HCT116 (cell line): ENCODE data around the gene FTSJ1. TPM values are rescaled to one million over a fixed set of nuclear protein-coding genes. Genes with fewer than 3 reads are reported as not detected.

Source experiments
- ATAC-seq: fragments of 200-7000 bp; cut with Tn5 transposase; 2 replicates; pipeline ENCODE4 v1.9.1; 2020; ENCODE audit warnings: mild to moderate bottlenecking, moderate library complexity
- BruUV-seq: library from RNA; stranded (reverse); fragments of 400-500 nt; replicated peaks from 2 replicates; lab custom pipeline; 2021; lab: Mats Ljungman, UMichigan
- CTCF ChIA-PET: fragments of 300-600 bp; sonication (Branson Sonifier 250); formaldehyde crosslinking; loops from one replicate; lab custom pipeline; 2021; ENCODE audit warnings: antibody characterized with exemption; lab: Charles Lee
- POLR2A ChIA-PET: fragments of 300-600, 350-600 bp; sonication (Branson Sonifier 250); formaldehyde crosslinking; loops from one replicate; lab custom pipeline; 2021; ENCODE audit warnings: antibody characterized with exemption; lab: Charles Lee
- RAD21 ChIA-PET, 2 experiments: fragments of 300-600 bp; sonication (Branson Sonifier 250); formaldehyde crosslinking; loops; one replicate each; lab custom pipeline; 2023; ENCODE audit warnings: low total read pairs in 2 of 2; ENCODE audit not compliant: uncharacterized antibody in 2 of 2, unreplicated experiment in 2 of 2, low non-redundant PET in 1 of 2; lab: Charles Lee
- DNase-seq: peaks from one replicate; pipeline ENCODE4 v3.0.0-alpha.2; 2010; ENCODE audit warnings: low read depth, low spot score
- H2AFZ ChIP-seq: fragments of 200-600 bp; shearing (Covaris generic), sonication (generic); 2 replicates; pipeline ENCODE4 v1.6.1; 2017; ENCODE audit warnings: low read depth, mixed run types, mixed read lengths, antibody characterized with exemption, low read length; ENCODE audit not compliant: poor library complexity, severe bottlenecking
- H3K27ac ChIP-seq: 2 replicates; pipeline ENCODE4 v1.5.1; 2012; ENCODE audit warnings: low read depth, low read length
- H3K27me3 ChIP-seq: fragments of 200-600 bp; sonication (generic); 2 replicates; pipeline ENCODE4 v1.6.1; 2016; ENCODE audit warnings: mixed run types, low read length, mixed read lengths; ENCODE audit not compliant: insufficient read depth
- H3K36me3 ChIP-seq, 2 experiments: fragments of 200-500 bp in 1 of 2; fragments of 200-600 bp in 1 of 2; sonication (Bioruptor generic) in 1 of 2; sonication (generic) in 1 of 2; 2 replicates each; pipeline versions ENCODE4 v1.5.1 to v1.6.1; 2014 to 2016; ENCODE audit warnings: low read length in 2 of 2, inconsistent platforms in 1 of 2, mixed read lengths in 1 of 2, mixed run types in 1 of 2; ENCODE audit not compliant: insufficient read depth in 2 of 2, control insufficient read depth in 1 of 2
- H3K4me1 ChIP-seq, 2 experiments: fragments of 200-600 bp in 1 of 2; sonication (generic) in 1 of 2; 2 replicates each; pipeline versions ENCODE4 v1.5.1 to v1.6.1; 2012 to 2017; ENCODE audit warnings: low read length in 2 of 2, inconsistent platforms in 1 of 2, mild to moderate bottlenecking in 1 of 2, mixed read lengths in 1 of 2, mixed run types in 1 of 2, moderate library complexity in 1 of 2; ENCODE audit not compliant: insufficient read depth in 2 of 2, control insufficient read depth in 1 of 2
- H3K4me2 ChIP-seq: fragments of 200-600 bp; sonication (generic); 2 replicates; pipeline ENCODE4 v1.6.1; 2017; ENCODE audit warnings: mixed run types, low read length, mixed read lengths
- H3K4me3 ChIP-seq, 2 experiments: fragments of 200-600 bp in 1 of 2; sonication (generic) in 1 of 2; replicated peaks in 1 of 2; 2 replicates each; pipeline ENCODE4 v1.5.1; 2011 to 2016; ENCODE audit warnings: low read length in 2 of 2, control low read depth in 1 of 2, low read depth in 1 of 2, mild to moderate bottlenecking in 1 of 2, mixed read lengths in 1 of 2, mixed run types in 1 of 2
- H3K79me2 ChIP-seq: fragments of 200-600 bp; sonication (generic); 2 replicates; pipeline ENCODE4 v1.6.1; 2017; ENCODE audit warnings: mild to moderate bottlenecking, mixed run types, low read length, moderate library complexity, mixed read lengths; ENCODE audit not compliant: insufficient read depth
- H3K9ac ChIP-seq: fragments of 200-600 bp; sonication (generic); 2 replicates; pipeline ENCODE4 v1.6.1; 2016; ENCODE audit warnings: low read length, mixed read lengths
- H3K9me2 ChIP-seq: fragments of 200-600 bp; sonication (generic), shearing (Covaris generic); 2 replicates; pipeline ENCODE4 v1.6.1; 2017; ENCODE audit warnings: mixed run types, mild to moderate bottlenecking, moderate library complexity; ENCODE audit not compliant: insufficient read depth
- H3K9me3 ChIP-seq, 2 experiments: fragments of 200-500 bp in 1 of 2; fragments of 200-600 bp in 1 of 2; sonication (Bioruptor generic) in 1 of 2; sonication (generic) in 1 of 2; 2 replicates each; pipeline ENCODE4 v1.6.1; 2014 to 2017; ENCODE audit warnings: low read length in 2 of 2, mixed read lengths in 2 of 2, inconsistent platforms in 1 of 2, low read depth in 1 of 2, mild to moderate bottlenecking in 1 of 2, mixed run types in 1 of 2, moderate library complexity in 1 of 2; ENCODE audit not compliant: control insufficient read depth in 1 of 2, insufficient read depth in 1 of 2
- H4K20me1 ChIP-seq: fragments of 200-600 bp; sonication (generic), shearing (Covaris generic); 2 replicates; pipeline ENCODE4 v1.6.1; 2017; ENCODE audit warnings: mixed run types, mild to moderate bottlenecking, moderate library complexity; ENCODE audit not compliant: insufficient read depth
- CBX3 ChIP-seq: IDR thresholded peaks from 2 replicates; pipeline ENCODE4 v1.6.1; 2012; ENCODE audit warnings: low read depth
- CEBPB ChIP-seq: IDR thresholded peaks from 2 replicates; pipeline ENCODE4 v1.6.1; 2012; ENCODE audit warnings: low read depth
- CTCF ChIP-seq, 3 experiments: fragments of 200-600 bp in 1 of 3; sonication (generic) in 1 of 3; IDR thresholded peaks in 2 of 3; conservative IDR thresholded peaks in 1 of 3; 2 replicates each; pipeline ENCODE4 v1.5.1; 2012 to 2017; ENCODE audit warnings: low read depth in 2 of 3, low read length in 2 of 3, antibody characterized with exemption in 1 of 3, borderline replicate concordance in 1 of 3, control low read depth in 1 of 3, mild to moderate bottlenecking in 1 of 3, mixed read lengths in 1 of 3, mixed run types in 1 of 3, moderate library complexity in 1 of 3; ENCODE audit not compliant: insufficient read depth in 1 of 3
- EGR1 ChIP-seq: IDR thresholded peaks from 2 replicates; pipeline ENCODE4 v1.6.1; 2012; ENCODE audit warnings: low read depth
- ELF1 ChIP-seq: IDR thresholded peaks from 2 replicates; pipeline ENCODE4 v1.6.1; 2012; ENCODE audit warnings: low read depth, borderline replicate concordance
- EZH2 ChIP-seq: fragments of 200-600 bp; sonication (generic); IDR thresholded peaks from 2 replicates; pipeline ENCODE4 v1.6.1; 2017; ENCODE audit warnings: antibody characterized with exemption, mixed run types
- EZH2phosphoT487 ChIP-seq: fragments of 200-600 bp; IDR thresholded peaks from 2 replicates; pipeline ENCODE4 v1.6.1; 2018; ENCODE audit warnings: antibody characterized with exemption, borderline replicate concordance
- JUND ChIP-seq: IDR thresholded peaks from 2 replicates; pipeline ENCODE4 v1.6.1; 2012
- POLR2A ChIP-seq: IDR thresholded peaks from 2 replicates; pipeline ENCODE4 v1.7.0; 2011; ENCODE audit warnings: borderline replicate concordance; ENCODE audit not compliant: insufficient read depth, insufficient read length; ENCODE audit errors: extremely low read depth
- POLR2AphosphoS5 ChIP-seq: IDR thresholded peaks from 2 replicates; pipeline ENCODE4 v1.6.1; 2011; ENCODE audit warnings: mild to moderate bottlenecking, low read depth, low read length, moderate library complexity
- SIN3A ChIP-seq: IDR thresholded peaks from 2 replicates; pipeline ENCODE4 v1.6.1; 2012; ENCODE audit warnings: low read depth
- SRF ChIP-seq: IDR thresholded peaks from 2 replicates; pipeline ENCODE4 v1.6.1; 2012; ENCODE audit warnings: low read depth
- YY1 ChIP-seq: IDR thresholded peaks from 2 replicates; pipeline ENCODE4 v1.6.1; 2011; ENCODE audit warnings: low read length, low read depth, moderate library complexity, mild to moderate bottlenecking; ENCODE audit not compliant: insufficient replicate concordance; ENCODE audit errors: extremely low read depth
- ZFX ChIP-seq: fragments of 450-650 bp; IDR thresholded peaks from 2 replicates; pipeline ENCODE4 v1.6.1; 2017
- ZNF274 ChIP-seq: fragments of 200-500 bp; sonication (Bioruptor generic); IDR thresholded peaks from 2 replicates; pipeline ENCODE4 v1.6.1; 2014; ENCODE audit warnings: mild to moderate bottlenecking, low read depth, low read length, inconsistent platforms
- intact Hi-C: fragments of 100-400 bp; cut with micrococcal nuclease; formaldehyde crosslinking; loops from 2 replicates; pipeline ENCODE4 v1.10.0; 2022
- total RNA-seq: library from RNA; stranded (reverse); gene quantifications from one replicate; pipeline ENCODE4 v1.2.1, GENCODE V29; 2021; ENCODE audit not compliant: unreplicated experiment
- TF ChIP-seq, protein P1 (sequence below): IDR thresholded peaks from 2 replicates; pipeline ENCODE4 v1.6.1; 2011; ENCODE audit warnings: mild to moderate bottlenecking, low read length, moderate library complexity; ENCODE audit not compliant: insufficient replicate concordance; ENCODE audit errors: extremely low read depth
- TF ChIP-seq, protein P2 (sequence below): IDR thresholded peaks from 2 replicates; pipeline ENCODE4 v1.6.1; 2012; ENCODE audit warnings: low read depth
- TF ChIP-seq, protein P3 (sequence below): IDR thresholded peaks from 2 replicates; pipeline ENCODE4 v1.6.1; 2012

The FTSJ1 gene
- total RNA-seq, 1 experiment from 2014 or later, result 64.9 TPM

DNA sequence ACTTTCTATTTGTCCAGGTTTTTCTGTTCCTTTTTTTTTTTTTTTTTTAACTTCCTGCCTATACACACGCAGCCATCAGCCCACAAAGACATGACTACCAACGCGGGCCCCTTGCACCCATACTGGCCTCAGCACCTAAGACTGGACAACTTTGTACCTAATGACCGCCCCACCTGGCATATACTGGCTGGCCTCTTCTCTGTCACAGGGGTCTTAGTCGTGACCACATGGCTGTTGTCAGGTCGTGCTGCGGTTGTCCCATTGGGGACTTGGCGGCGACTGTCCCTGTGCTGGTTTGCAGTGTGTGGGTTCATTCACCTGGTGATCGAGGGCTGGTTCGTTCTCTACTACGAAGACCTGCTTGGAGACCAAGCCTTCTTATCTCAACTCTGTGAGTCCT, 47.7 kb downstream of the FTSJ1 start:
- TSS peak; percentile 40 for BruUV-seq
- peaks cover 2 to 6% of the 10 kb centered on the region in 2 experiments; a peak in 2 of 4 replicates for H3K36me3 ChIP-seq
- H3K9me3 ChIP-seq, result no peaks in the 10 kb centered on the region
- no peak overlapping the region for H3K4me3 ChIP-seq
- no peak overlapping the region for H3K9ac ChIP-seq
- peaks cover 4 to 10% of the 10 kb centered on the region in 2 experiments; a peak in 3 of 4 replicates for H3K4me1 ChIP-seq
- H3K27me3 ChIP-seq, result no peaks in the 10 kb centered on the region
- DNase-seq (no peak), ATAC-seq (no peak)
- TF ChIP-seq SIN3A (no peak), CTCF (IDR thresholded peaks at IDR 0.05 in 2 of 3, conservative IDR thresholded peaks at IDR 0.05 in 1 of 3; ENCODE audit: borderline replicate concordance in 1 of 3, insufficient read depth in 1 of 3, low read depth in 2 of 3, low read length in 2 of 3) (no peak), EGR1 (no peak), YY1 (no peak), POLR2A (no peak), SRF (no peak), EZH2phosphoT487 (no peak), ELF1 (no peak), EZH2 (no peak), CBX3 (no peak), POLR2AphosphoS5 (no peak), JUND (no peak), ZNF274 (no peak), ZFX (no peak), CEBPB (no peak)
- TF ChIP-seq, protein P1, sequence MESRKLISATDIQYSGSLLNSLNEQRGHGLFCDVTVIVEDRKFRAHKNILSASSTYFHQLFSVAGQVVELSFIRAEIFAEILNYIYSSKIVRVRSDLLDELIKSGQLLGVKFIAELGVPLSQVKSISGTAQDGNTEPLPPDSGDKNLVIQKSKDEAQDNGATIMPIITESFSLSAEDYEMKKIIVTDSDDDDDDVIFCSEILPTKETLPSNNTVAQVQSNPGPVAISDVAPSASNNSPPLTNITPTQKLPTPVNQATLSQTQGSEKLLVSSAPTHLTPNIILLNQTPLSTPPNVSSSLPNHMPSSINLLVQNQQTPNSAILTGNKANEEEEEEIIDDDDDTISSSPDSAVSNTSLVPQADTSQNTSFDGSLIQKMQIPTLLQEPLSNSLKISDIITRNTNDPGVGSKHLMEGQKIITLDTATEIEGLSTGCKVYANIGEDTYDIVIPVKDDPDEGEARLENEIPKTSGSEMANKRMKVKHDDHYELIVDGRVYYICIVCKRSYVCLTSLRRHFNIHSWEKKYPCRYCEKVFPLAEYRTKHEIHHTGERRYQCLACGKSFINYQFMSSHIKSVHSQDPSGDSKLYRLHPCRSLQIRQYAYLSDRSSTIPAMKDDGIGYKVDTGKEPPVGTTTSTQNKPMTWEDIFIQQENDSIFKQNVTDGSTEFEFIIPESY, result no peak
- TF ChIP-seq, protein P2, sequence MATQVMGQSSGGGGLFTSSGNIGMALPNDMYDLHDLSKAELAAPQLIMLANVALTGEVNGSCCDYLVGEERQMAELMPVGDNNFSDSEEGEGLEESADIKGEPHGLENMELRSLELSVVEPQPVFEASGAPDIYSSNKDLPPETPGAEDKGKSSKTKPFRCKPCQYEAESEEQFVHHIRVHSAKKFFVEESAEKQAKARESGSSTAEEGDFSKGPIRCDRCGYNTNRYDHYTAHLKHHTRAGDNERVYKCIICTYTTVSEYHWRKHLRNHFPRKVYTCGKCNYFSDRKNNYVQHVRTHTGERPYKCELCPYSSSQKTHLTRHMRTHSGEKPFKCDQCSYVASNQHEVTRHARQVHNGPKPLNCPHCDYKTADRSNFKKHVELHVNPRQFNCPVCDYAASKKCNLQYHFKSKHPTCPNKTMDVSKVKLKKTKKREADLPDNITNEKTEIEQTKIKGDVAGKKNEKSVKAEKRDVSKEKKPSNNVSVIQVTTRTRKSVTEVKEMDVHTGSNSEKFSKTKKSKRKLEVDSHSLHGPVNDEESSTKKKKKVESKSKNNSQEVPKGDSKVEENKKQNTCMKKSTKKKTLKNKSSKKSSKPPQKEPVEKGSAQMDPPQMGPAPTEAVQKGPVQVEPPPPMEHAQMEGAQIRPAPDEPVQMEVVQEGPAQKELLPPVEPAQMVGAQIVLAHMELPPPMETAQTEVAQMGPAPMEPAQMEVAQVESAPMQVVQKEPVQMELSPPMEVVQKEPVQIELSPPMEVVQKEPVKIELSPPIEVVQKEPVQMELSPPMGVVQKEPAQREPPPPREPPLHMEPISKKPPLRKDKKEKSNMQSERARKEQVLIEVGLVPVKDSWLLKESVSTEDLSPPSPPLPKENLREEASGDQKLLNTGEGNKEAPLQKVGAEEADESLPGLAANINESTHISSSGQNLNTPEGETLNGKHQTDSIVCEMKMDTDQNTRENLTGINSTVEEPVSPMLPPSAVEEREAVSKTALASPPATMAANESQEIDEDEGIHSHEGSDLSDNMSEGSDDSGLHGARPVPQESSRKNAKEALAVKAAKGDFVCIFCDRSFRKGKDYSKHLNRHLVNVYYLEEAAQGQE, result no peak
- TF ChIP-seq, protein P3, sequence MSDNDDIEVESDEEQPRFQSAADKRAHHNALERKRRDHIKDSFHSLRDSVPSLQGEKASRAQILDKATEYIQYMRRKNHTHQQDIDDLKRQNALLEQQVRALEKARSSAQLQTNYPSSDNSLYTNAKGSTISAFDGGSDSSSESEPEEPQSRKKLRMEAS, result no peak
- TF ChIP-seq, all 23 proteins: peak for 0
- H3K4me2 ChIP-seq, result no peak overlapping the region
- POLR2A ChIA-PET, result no interaction called here
- intact Hi-C loops, result no loop called here
- RAD21 ChIA-PET, result no interaction called here
- no peaks in the 10 kb centered on the region for H4K20me1 ChIP-seq
- H3K9me2 ChIP-seq, result no peaks in the 10 kb centered on the region
- H3K79me2 ChIP-seq, result peaks cover 12% of the 10 kb centered on the region
- CTCF ChIA-PET, result no interaction called here
- no peak overlapping the region for H3K27ac ChIP-seq
- no peak overlapping the region for H2AFZ ChIP-seq
